ENCODE measurements around the gene SLC39A11.

- no peak for TF ChIP-seq CTCF (conservative IDR thresholded peaks at IDR 0.05 in 1 of 2, IDR thresholded peaks at IDR 0.05 in 1 of 2; ENCODE audit: low read depth in 1 of 2, low read length in 2 of 2)
- no peak for TF ChIP-seq EZH2 (IDR thresholded peaks at IDR 0.05; ENCODE audit: low read length, missing control alignments)
Measured at GRCh38 chr17:72863526-72864211, 228.8 kb downstream of the SLC39A11 start.

Data from fibroblast of lung (primary cell).